ENCODE data around the gene FHIT. TPM values are rescaled to one million over a fixed set of nuclear protein-coding genes. Genes with fewer than 3 reads are reported as not detected.

The FHIT gene
- total and polyA plus RNA-seq, 4 donors, result 2.1 to 14.7 (median 6.6) TPM

DNA sequence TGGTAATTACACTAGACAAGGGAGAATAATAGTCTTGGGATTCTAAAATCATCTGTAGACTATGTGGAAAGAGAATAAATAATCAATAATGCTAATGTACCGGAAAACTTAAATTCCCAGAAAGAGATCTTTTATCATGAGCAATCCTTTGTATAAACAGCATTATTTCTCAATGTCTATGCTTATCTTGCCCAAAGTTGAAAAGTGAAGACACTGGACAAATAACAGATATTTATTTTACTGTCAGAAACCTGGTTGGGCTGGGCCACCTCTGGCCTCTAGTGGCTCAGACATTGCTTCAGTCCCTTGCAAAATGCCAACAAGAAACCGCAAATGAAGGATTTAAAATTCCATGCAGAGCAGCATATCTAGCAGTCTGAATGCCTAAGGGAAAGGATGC is 409.9 kb downstream of the FHIT start:
- Histone ChIP-seq H3K4me1 (ENCODE audit: control insufficient read depth in 4 of 4, insufficient read depth in 4 of 4, low read length in 3 of 4) (peaks cover 2 to 14% (median 10%) of the 10 kb centered on the region in 4 donors), H3K36me3 (ENCODE audit: control insufficient read depth in 4 of 4, insufficient read depth in 3 of 4, low read depth in 1 of 4, low read length in 3 of 4) (no peaks in the 10 kb centered on the region), H3K4me3 (ENCODE audit: low read depth in 1 of 3, low read length in 3 of 3) (no peak overlapping the region), H3K27me3 (ENCODE audit: control insufficient read depth in 4 of 4, insufficient read depth in 4 of 4, low read length in 3 of 4) (no peaks in the 10 kb centered on the region), H3K27ac (ENCODE audit: low read depth in 1 of 2, low read length in 2 of 2) (no peak overlapping the region), H3K9ac (ENCODE audit: low read depth in 1 of 2, low read length in 2 of 2) (no peak overlapping the region), H3K9me3 (ENCODE audit: control insufficient read depth in 4 of 4, low read length in 3 of 4) (no peaks in the 10 kb centered on the region)
- TF ChIP-seq RXRA (IDR thresholded peaks at IDR 0.05) (peak; percentile 81 to 89), SP1 (IDR thresholded peaks at IDR 0.05) (peak; percentile 79), JUND (IDR thresholded peaks at IDR 0.05) (peak; percentile 72 to 87), YY1 (IDR thresholded peaks at IDR 0.05) (peak; percentile 42), HNF4G (IDR thresholded peaks at IDR 0.05) (peak; percentile 32), RAD21 (IDR thresholded peaks at IDR 0.05) (peak; percentile 60 to 67), EGR1 (IDR thresholded peaks at IDR 0.05; ENCODE audit: low read depth in 2 of 2) (peak in 1 of 2 donors; percentile 20), GABPA (IDR thresholded peaks at IDR 0.05 in 1 of 2, conservative IDR thresholded peaks at IDR 0.05 in 1 of 2) (no peak), FOXA2 (IDR thresholded peaks at IDR 0.05) (peak; percentile 79), FOXA1 (IDR thresholded peaks at IDR 0.05) (peak; percentile 17), NR2F2 (IDR thresholded peaks at IDR 0.05) (peak; percentile 79), HNF4A (conservative IDR thresholded peaks at IDR 0.05) (peak; percentile 72 to 83), TAF1 (conservative IDR thresholded peaks at IDR 0.05) (no peak)
- TF ChIP-seq, protein P1, sequence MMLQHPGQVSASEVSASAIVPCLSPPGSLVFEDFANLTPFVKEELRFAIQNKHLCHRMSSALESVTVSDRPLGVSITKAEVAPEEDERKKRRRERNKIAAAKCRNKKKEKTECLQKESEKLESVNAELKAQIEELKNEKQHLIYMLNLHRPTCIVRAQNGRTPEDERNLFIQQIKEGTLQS (IDR thresholded peaks at IDR 0.05), result peak; percentile 71
- TF ChIP-seq, protein P2, sequence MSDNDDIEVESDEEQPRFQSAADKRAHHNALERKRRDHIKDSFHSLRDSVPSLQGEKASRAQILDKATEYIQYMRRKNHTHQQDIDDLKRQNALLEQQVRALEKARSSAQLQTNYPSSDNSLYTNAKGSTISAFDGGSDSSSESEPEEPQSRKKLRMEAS (IDR thresholded peaks at IDR 0.05), result peak; percentile 50
- TF ChIP-seq, protein P3, sequence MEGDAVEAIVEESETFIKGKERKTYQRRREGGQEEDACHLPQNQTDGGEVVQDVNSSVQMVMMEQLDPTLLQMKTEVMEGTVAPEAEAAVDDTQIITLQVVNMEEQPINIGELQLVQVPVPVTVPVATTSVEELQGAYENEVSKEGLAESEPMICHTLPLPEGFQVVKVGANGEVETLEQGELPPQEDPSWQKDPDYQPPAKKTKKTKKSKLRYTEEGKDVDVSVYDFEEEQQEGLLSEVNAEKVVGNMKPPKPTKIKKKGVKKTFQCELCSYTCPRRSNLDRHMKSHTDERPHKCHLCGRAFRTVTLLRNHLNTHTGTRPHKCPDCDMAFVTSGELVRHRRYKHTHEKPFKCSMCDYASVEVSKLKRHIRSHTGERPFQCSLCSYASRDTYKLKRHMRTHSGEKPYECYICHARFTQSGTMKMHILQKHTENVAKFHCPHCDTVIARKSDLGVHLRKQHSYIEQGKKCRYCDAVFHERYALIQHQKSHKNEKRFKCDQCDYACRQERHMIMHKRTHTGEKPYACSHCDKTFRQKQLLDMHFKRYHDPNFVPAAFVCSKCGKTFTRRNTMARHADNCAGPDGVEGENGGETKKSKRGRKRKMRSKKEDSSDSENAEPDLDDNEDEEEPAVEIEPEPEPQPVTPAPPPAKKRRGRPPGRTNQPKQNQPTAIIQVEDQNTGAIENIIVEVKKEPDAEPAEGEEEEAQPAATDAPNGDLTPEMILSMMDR (IDR thresholded peaks at IDR 0.05; ENCODE audit: low read depth, low read length, missing input control), result no peak
- TF ChIP-seq, protein P4, sequence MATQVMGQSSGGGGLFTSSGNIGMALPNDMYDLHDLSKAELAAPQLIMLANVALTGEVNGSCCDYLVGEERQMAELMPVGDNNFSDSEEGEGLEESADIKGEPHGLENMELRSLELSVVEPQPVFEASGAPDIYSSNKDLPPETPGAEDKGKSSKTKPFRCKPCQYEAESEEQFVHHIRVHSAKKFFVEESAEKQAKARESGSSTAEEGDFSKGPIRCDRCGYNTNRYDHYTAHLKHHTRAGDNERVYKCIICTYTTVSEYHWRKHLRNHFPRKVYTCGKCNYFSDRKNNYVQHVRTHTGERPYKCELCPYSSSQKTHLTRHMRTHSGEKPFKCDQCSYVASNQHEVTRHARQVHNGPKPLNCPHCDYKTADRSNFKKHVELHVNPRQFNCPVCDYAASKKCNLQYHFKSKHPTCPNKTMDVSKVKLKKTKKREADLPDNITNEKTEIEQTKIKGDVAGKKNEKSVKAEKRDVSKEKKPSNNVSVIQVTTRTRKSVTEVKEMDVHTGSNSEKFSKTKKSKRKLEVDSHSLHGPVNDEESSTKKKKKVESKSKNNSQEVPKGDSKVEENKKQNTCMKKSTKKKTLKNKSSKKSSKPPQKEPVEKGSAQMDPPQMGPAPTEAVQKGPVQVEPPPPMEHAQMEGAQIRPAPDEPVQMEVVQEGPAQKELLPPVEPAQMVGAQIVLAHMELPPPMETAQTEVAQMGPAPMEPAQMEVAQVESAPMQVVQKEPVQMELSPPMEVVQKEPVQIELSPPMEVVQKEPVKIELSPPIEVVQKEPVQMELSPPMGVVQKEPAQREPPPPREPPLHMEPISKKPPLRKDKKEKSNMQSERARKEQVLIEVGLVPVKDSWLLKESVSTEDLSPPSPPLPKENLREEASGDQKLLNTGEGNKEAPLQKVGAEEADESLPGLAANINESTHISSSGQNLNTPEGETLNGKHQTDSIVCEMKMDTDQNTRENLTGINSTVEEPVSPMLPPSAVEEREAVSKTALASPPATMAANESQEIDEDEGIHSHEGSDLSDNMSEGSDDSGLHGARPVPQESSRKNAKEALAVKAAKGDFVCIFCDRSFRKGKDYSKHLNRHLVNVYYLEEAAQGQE (IDR thresholded peaks at IDR 0.05), result no peak
- TF ChIP-seq, protein P5, sequence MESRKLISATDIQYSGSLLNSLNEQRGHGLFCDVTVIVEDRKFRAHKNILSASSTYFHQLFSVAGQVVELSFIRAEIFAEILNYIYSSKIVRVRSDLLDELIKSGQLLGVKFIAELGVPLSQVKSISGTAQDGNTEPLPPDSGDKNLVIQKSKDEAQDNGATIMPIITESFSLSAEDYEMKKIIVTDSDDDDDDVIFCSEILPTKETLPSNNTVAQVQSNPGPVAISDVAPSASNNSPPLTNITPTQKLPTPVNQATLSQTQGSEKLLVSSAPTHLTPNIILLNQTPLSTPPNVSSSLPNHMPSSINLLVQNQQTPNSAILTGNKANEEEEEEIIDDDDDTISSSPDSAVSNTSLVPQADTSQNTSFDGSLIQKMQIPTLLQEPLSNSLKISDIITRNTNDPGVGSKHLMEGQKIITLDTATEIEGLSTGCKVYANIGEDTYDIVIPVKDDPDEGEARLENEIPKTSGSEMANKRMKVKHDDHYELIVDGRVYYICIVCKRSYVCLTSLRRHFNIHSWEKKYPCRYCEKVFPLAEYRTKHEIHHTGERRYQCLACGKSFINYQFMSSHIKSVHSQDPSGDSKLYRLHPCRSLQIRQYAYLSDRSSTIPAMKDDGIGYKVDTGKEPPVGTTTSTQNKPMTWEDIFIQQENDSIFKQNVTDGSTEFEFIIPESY (IDR thresholded peaks at IDR 0.05), result peak; percentile 61
- no peak for DNase-seq (ENCODE audit: low spot score)
- 33% methylated on average over 2 of the region's 2 CpGs for WGBS

Measured in liver (tissue), 9 donors.